ENCODE results near the gene PRRC2B. TPM values are rescaled to one million over a fixed set of nuclear protein-coding genes. Genes with fewer than 3 reads are reported as not detected.

The PRRC2B gene
- total and polyA plus RNA-seq, 2 of the 8 experiments (the other 6 are each of a cell fraction or from before 2014, with no cell fraction given) = 37.3 to 249 TPM

DNA sequence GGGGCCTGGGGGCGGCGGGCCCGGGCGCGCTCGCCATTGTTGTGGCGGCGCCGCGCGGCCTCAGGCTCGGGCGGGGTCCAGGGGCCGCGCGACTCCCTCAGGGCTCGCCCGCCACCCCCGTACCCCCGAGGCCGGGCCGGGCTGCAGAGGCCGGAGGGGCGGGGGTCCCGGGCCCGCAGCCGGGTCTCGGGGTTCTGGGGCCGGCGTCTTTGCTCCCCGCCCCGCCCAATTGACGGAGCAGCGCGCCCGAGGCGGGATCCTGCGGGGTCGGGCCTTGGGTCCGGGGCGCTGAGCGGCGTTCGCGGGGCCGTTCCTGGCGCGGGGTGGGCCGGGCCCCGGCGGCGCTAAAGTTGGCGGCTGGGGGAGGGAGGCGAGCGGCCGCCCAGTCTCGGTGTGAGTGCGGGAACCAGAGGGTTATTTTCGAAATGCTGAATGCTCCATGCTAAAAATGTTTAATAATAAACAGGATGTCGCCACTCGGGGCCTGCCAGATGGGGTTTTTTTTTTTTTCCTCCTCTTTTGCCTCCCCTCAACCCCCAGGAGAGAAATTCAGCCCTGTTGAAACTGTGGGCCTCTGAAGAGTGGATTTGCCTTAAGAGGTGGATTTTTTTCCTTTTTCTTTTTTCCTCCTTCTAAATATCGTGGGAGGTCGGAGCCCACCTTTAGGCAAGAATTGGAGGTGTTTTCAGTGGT lies 724 bp downstream of the PRRC2B start:
- H3K23me2 ChIP-seq (ENCODE audit: low read depth, low read length) = peaks cover 13% of the 10 kb centered on the region
- peak overlapping the region; percentile 55 for H4K5ac ChIP-seq (ENCODE audit: insufficient read length, low read depth, low read length)
- peaks cover 24 to 26% of the 10 kb centered on the region in 2 experiments for H4K20me1 ChIP-seq (replicated peaks in 1 of 2; ENCODE audit: control insufficient read depth in 1 of 2, insufficient read depth in 2 of 2, low read length in 2 of 2)
- no peak overlapping the region for H2AK5ac ChIP-seq (ENCODE audit: low read depth, low read length)
- H3K4me3 ChIP-seq (ENCODE audit: extremely low read depth in 1 of 4, insufficient read depth in 2 of 4, low read depth in 3 of 4, low read length in 4 of 4) = peak overlapping the region; percentile 70 to 88 (median 83)
- no peak overlapping the region for H2BK15ac ChIP-seq (ENCODE audit: low read length)
- H3K9ac ChIP-seq (replicated peaks in 1 of 4; ENCODE audit: extremely low read depth in 1 of 4, low read depth in 3 of 4, low read length in 3 of 4) = peak overlapping the region; percentile 76 to 99 (median 81)
- H3K79me1 ChIP-seq (ENCODE audit: low read depth, low read length) = peaks cover 3% of the 10 kb centered on the region; the same call in 1 of the 2 replicates
- no peak overlapping the region for H2AFZ ChIP-seq (ENCODE audit: low read length)
- peak overlapping the region; percentile 86 for H3K4ac ChIP-seq (replicated peaks; ENCODE audit: insufficient read length, low read depth, low read length)
- peak overlapping the region; percentile 85 for H3K27ac ChIP-seq (ENCODE audit: low read depth, low read length)
- no peak overlapping the region for H2BK20ac ChIP-seq (ENCODE audit: low read length)
- H2BK120ac ChIP-seq (replicated peaks; ENCODE audit: low read depth, low read length) = peak overlapping the region; percentile 2
- H3K4me1 ChIP-seq (replicated peaks in 1 of 4; ENCODE audit: control insufficient read depth in 3 of 4, insufficient read depth in 4 of 4, low read length in 3 of 4) = peaks cover 8 to 28% (median 14%) of the 10 kb centered on the region in 4 experiments
- H2BK5ac ChIP-seq (ENCODE audit: low read depth, low read length) = peak overlapping the region; percentile 86
- peak overlapping the region; percentile 88 for H3K18ac ChIP-seq (ENCODE audit: extremely low read depth, low read length)
- H3K14ac ChIP-seq (ENCODE audit: insufficient read length) = no peak overlapping the region
- H2BK12ac ChIP-seq (ENCODE audit: low read depth, low read length) = no peak overlapping the region; the same call in 1 of the 2 replicates
- peak in 1 of 2 experiments; percentile 59 for DNase-seq (ENCODE audit: low read depth in 1 of 2, low spot score in 2 of 2)
- POLR2A ChIA-PET (ENCODE audit: partially characterized antibody) = interaction anchor here (0.5 to 6.1 kb wide), 12 partner anchors 11 to 297 kb away, joined by 3 to 78 read pairs (median 4); no protein-coding TSS in a partner anchor
- peak overlapping the region; percentile 25 for H4K91ac ChIP-seq (replicated peaks; ENCODE audit: insufficient read length, low read length)
- H3K27me3 ChIP-seq (replicated peaks in 1 of 4; ENCODE audit: control insufficient read depth in 3 of 4, extremely low read depth in 1 of 4, insufficient read depth in 3 of 4, low read length in 3 of 4) = no peaks in the 10 kb centered on the region
- H3K4me2 ChIP-seq (ENCODE audit: insufficient read depth in 1 of 2, low read depth in 2 of 2, low read length in 2 of 2) = peak overlapping the region; percentile 79 to 85
- no peak for FAIRE-seq
- no peaks in the 10 kb centered on the region for H3K9me3 ChIP-seq (ENCODE audit: insufficient read depth in 2 of 2, low read depth in 1 of 2, low read length in 1 of 2)
- peaks cover 0 to 3% (median 0%) of the 10 kb centered on the region in 4 experiments; a peak in 1 of 8 replicates for H3K36me3 ChIP-seq (ENCODE audit: control insufficient read depth in 2 of 4, insufficient read depth in 4 of 4, low read length in 3 of 4)
- H3K79me2 ChIP-seq (ENCODE audit: control insufficient read depth in 1 of 2, insufficient read depth in 2 of 2, low read length in 2 of 2) = peaks cover 44 to 51% of the 10 kb centered on the region in 2 experiments
- no peak overlapping the region for H3K23ac ChIP-seq (ENCODE audit: insufficient read length)
- peak overlapping the region; percentile 94; the same call in 1 of the 2 replicates for H4K8ac ChIP-seq (ENCODE audit: extremely low read depth, insufficient read depth, low read length)
- WGBS, 2 experiments (ENCODE audit: extremely low coverage in 1 of 2, insufficient coverage in 1 of 2, insufficient read length in 1 of 2, insufficient replicate concordance in 2 of 2, low coverage in 1 of 2, low lambda C conversion rate in 2 of 2, missing lambda C conversion rate in 1 of 2) = 1% methylated on average over 29 of the region's 63 CpGs; no CpG with 5 or more reads in 1 of the 2 experiments
- CTCF ChIA-PET (ENCODE audit: partially characterized antibody) = interaction anchor here (2.0 kb wide), 1 partner anchor 45 kb away, joined by 6 read pairs; no protein-coding TSS in a partner anchor
- H3K56ac ChIP-seq (replicated peaks; ENCODE audit: insufficient read length, low read depth, low read length) = no peak overlapping the region
- TF ChIP-seq KDM1A (IDR thresholded peaks at IDR 0.05; ENCODE audit: borderline replicate concordance, low read length) = no peak
- 0 out of 3 replicates have a peak, but pooled peaks of 1 of the 2 experiments have one; percentile 40 for TF ChIP-seq POLR2A (IDR thresholded peaks at IDR 0.05; ENCODE audit: control extremely low read depth in 1 of 2, low read depth in 2 of 2, low read length in 2 of 2)

Data from H1 (cell line).